GM12878 (cell line): ENCODE data around the gene CAMTA1.

Experiments used
- CTCF ChIP-seq, 3 experiments: IDR thresholded peaks in 2 of 3; conservative IDR thresholded peaks in 1 of 3; 2 replicates each; pipeline ENCODE4 v1.5.1; 2011; ENCODE audit warnings: low read depth in 3 of 3, low read length in 3 of 3, mild to moderate bottlenecking in 3 of 3, control low read depth in 2 of 3, moderate library complexity in 2 of 3, inconsistent platforms in 1 of 3, mixed read lengths in 1 of 3; ENCODE audit not compliant: control insufficient read depth in 2 of 3, insufficient read depth in 1 of 3; ENCODE audit errors: extremely low read depth in 1 of 3
- HDAC2 ChIP-seq: fragments of 200-600 bp; sonication (generic); IDR thresholded peaks from 2 replicates; pipeline ENCODE4 v1.6.1; 2017
- YY1 ChIP-seq: IDR thresholded peaks from 2 replicates; pipeline ENCODE4 v1.6.1; 2011; ENCODE audit warnings: low read depth, mild to moderate bottlenecking, low read length

- TF ChIP-seq YY1, result no peak
- TF ChIP-seq HDAC2, result no peak
- TF ChIP-seq CTCF (IDR thresholded peaks at IDR 0.05 in 2 of 3, conservative IDR thresholded peaks at IDR 0.05 in 1 of 3; ENCODE audit: control insufficient read depth in 2 of 3, extremely low read depth in 1 of 3, insufficient read depth in 1 of 3, low read depth in 3 of 3, low read length in 3 of 3), result no peak
These were observed 601.2 kb downstream of the CAMTA1 start for GRCh38 chr1:7386226-7387052.
